HEK293 (cell line): Measurements from ENCODE around the gene POC1B.

Source experiments
- CTCF ChIA-PET: fragments of 350-600 bp; formaldehyde crosslinking; extraction: SDS; loops from one replicate; lab custom pipeline; 2021; ENCODE audit warnings: antibody characterized with exemption; lab: Yijun Ruan, JAX
- POLR2A ChIA-PET: fragments of 300-600 bp; formaldehyde crosslinking; extraction: SDS; loops from one replicate; lab custom pipeline; 2020; ENCODE audit warnings: antibody characterized with exemption, inconsistent platforms; lab: Yijun Ruan, JAX
- H3K27ac ChIP-seq: fragments of 200-500 bp; sonication (Bioruptor generic); 2 replicates; pipeline ENCODE4 v1.5.1; 2014; ENCODE audit warnings: low read depth, low read length, control low read depth, inconsistent platforms; ENCODE audit errors: extremely low read depth
- H3K36me3 ChIP-seq, 2 experiments: fragments of 200-500 bp in 1 of 2; sonication (Bioruptor generic) in 1 of 2; 1 replicate in 1 of 2; 2 replicates in 1 of 2; pipeline ENCODE4 v1.5.1; 2014 to 2017; ENCODE audit warnings: inconsistent platforms in 2 of 2, low read length in 2 of 2; ENCODE audit not compliant: control insufficient read depth in 2 of 2, insufficient read depth in 1 of 2
- H3K4me1 ChIP-seq: fragments of 200-500 bp; sonication (Bioruptor generic); 2 replicates; pipeline ENCODE4 v1.5.1; 2014; ENCODE audit warnings: mild to moderate bottlenecking, low read length, inconsistent platforms; ENCODE audit not compliant: control insufficient read depth, insufficient read depth
- H3K4me3 ChIP-seq: 2 replicates; pipeline ENCODE4 v1.5.1; 2011; ENCODE audit warnings: low read depth, mild to moderate bottlenecking, control low read depth, low read length, moderate library complexity
- H3K9me3 ChIP-seq: fragments of 200-500 bp; sonication (Bioruptor generic); 2 replicates; pipeline ENCODE4 v1.5.1; 2014; ENCODE audit warnings: low read depth, low read length, inconsistent platforms; ENCODE audit not compliant: control insufficient read depth, insufficient read depth
- EGR2 ChIP-seq: fragments of 450-650 bp; formaldehyde crosslinking; IDR thresholded peaks from 2 replicates; pipeline ENCODE4 v1.5.1; 2016; ENCODE audit warnings: low read depth, missing biosample characterization, missing genetic modification characterization
- FEZF1 ChIP-seq: fragments of 450-650 bp; formaldehyde crosslinking; IDR thresholded peaks from 2 replicates; pipeline ENCODE4 v1.5.1; 2016; ENCODE audit warnings: missing biosample characterization, missing genetic modification characterization
- MEIS1 ChIP-seq: sonication (generic); formaldehyde crosslinking; IDR thresholded peaks from 2 replicates; pipeline ENCODE4 v1.8.1; 2022; ENCODE audit warnings: missing genetic modification reagents, mild to moderate bottlenecking, borderline replicate concordance
- OSR2 ChIP-seq: fragments of 450-650 bp; formaldehyde crosslinking; IDR thresholded peaks from 2 replicates; pipeline ENCODE4 v1.5.1; 2016; ENCODE audit warnings: missing biosample characterization, missing genetic modification characterization
- PATZ1 ChIP-seq: fragments of 450-650 bp; formaldehyde crosslinking; IDR thresholded peaks from 2 replicates; pipeline ENCODE4 v1.5.1; 2016; ENCODE audit warnings: missing biosample characterization, missing genetic modification characterization
- SCRT2 ChIP-seq: fragments of 450-650 bp; formaldehyde crosslinking; IDR thresholded peaks from 2 replicates; pipeline ENCODE4 v1.5.1; 2016; ENCODE audit warnings: missing biosample characterization, missing genetic modification characterization
- TCF7L2 ChIP-seq: IDR thresholded peaks from 2 replicates; pipeline ENCODE4 v1.6.1; 2011; ENCODE audit warnings: low read depth, mild to moderate bottlenecking, inconsistent platforms, low read length, moderate library complexity, borderline replicate concordance
- YY2 ChIP-seq: fragments of 450-650 bp; formaldehyde crosslinking; IDR thresholded peaks from 2 replicates; pipeline ENCODE4 v1.5.1; 2016; ENCODE audit warnings: missing biosample characterization, missing genetic modification characterization
- ZBTB1 ChIP-seq: fragments of 450-650 bp; formaldehyde crosslinking; IDR thresholded peaks from 2 replicates; pipeline ENCODE4 v1.5.1; 2016; ENCODE audit warnings: missing biosample characterization, missing genetic modification characterization
- ZBTB26 ChIP-seq: fragments of 450-650 bp; formaldehyde crosslinking; optimal IDR thresholded peaks from 2 replicates; pipeline ENCODE3; 2016; ENCODE audit warnings: missing biosample characterization, mild to moderate bottlenecking, missing genetic modification characterization
- ZFHX2 ChIP-seq: fragments of 450-650 bp; formaldehyde crosslinking; conservative IDR thresholded peaks from 2 replicates; pipeline ENCODE4 v1.5.1; 2016; ENCODE audit warnings: missing biosample characterization, missing genetic modification characterization
- ZNF112 ChIP-seq: fragments of 450-650 bp; formaldehyde crosslinking; IDR thresholded peaks from 2 replicates; pipeline ENCODE4 v1.5.0; 2017; ENCODE audit warnings: missing biosample characterization, missing genetic modification characterization
- ZNF2 ChIP-seq: fragments of 450-650 bp; formaldehyde crosslinking; IDR thresholded peaks from 2 replicates; pipeline ENCODE4 v1.5.1; 2016; ENCODE audit warnings: missing biosample characterization, missing genetic modification characterization
- ZNF211 ChIP-seq: fragments of 450-650 bp; formaldehyde crosslinking; IDR thresholded peaks from 2 replicates; pipeline ENCODE4 v1.5.1; 2016; ENCODE audit warnings: low read depth, missing biosample characterization, missing genetic modification characterization
- ZNF311 ChIP-seq: fragments of 450-650 bp; formaldehyde crosslinking; IDR thresholded peaks from 2 replicates; pipeline ENCODE4 v1.5.1; 2017; ENCODE audit warnings: missing biosample characterization, missing genetic modification characterization, borderline replicate concordance
- ZNF341 ChIP-seq: fragments of 450-650 bp; formaldehyde crosslinking; IDR thresholded peaks from 2 replicates; pipeline ENCODE4; 2016; ENCODE audit warnings: low read depth, missing biosample characterization, missing genetic modification characterization
- ZNF366 ChIP-seq: fragments of 450-650 bp; formaldehyde crosslinking; conservative IDR thresholded peaks from 2 replicates; pipeline ENCODE4 v1.5.1; 2016; ENCODE audit warnings: missing biosample characterization, missing genetic modification characterization
- ZNF37A ChIP-seq: fragments of 450-650 bp; IDR thresholded peaks from 2 replicates; pipeline ENCODE4 v1.5.1; 2018; ENCODE audit warnings: missing biosample characterization, missing genetic modification characterization
- ZNF433 ChIP-seq: fragments of 450-650 bp; formaldehyde crosslinking; IDR thresholded peaks from 2 replicates; pipeline ENCODE4 v1.5.1; 2016; ENCODE audit warnings: missing biosample characterization, missing genetic modification characterization, low read depth
- ZNF510 ChIP-seq: fragments of 450-650 bp; formaldehyde crosslinking; IDR thresholded peaks from 2 replicates; pipeline ENCODE4 v1.5.1; 2018; ENCODE audit warnings: mild to moderate bottlenecking, missing genetic modification characterization, missing biosample characterization; ENCODE audit not compliant: insufficient replicate concordance
- ZNF639 ChIP-seq: fragments of 450-650 bp; formaldehyde crosslinking; IDR thresholded peaks from 2 replicates; pipeline ENCODE4 v1.5.1; 2016; ENCODE audit warnings: missing biosample characterization, missing genetic modification characterization
- ZNF645 ChIP-seq: fragments of 450-650 bp; formaldehyde crosslinking; IDR thresholded peaks from 2 replicates; pipeline ENCODE4; 2016; ENCODE audit warnings: missing biosample characterization, missing genetic modification characterization
- ZNF660 ChIP-seq: fragments of 450-650 bp; IDR thresholded peaks from 2 replicates; pipeline ENCODE4 v1.5.1; 2018; ENCODE audit warnings: missing biosample characterization, mild to moderate bottlenecking, missing genetic modification characterization
- ZNF768 ChIP-seq: fragments of 450-650 bp; formaldehyde crosslinking; IDR thresholded peaks from 2 replicates; pipeline ENCODE4 v1.5.1; 2018; ENCODE audit warnings: missing biosample characterization, mild to moderate bottlenecking, missing genetic modification characterization
- ZNF777 ChIP-seq: fragments of 450-650 bp; formaldehyde crosslinking; IDR thresholded peaks from 2 replicates; pipeline ENCODE4 v1.5.1; 2017; ENCODE audit warnings: missing biosample characterization, missing genetic modification characterization, borderline replicate concordance
- TF ChIP-seq, protein P1 (sequence below): fragments of 450-650 bp; formaldehyde crosslinking; IDR thresholded peaks from 2 replicates; pipeline ENCODE4 v1.5.1; 2016; ENCODE audit warnings: missing biosample characterization, missing genetic modification characterization
- TF ChIP-seq, protein P2 (sequence below): fragments of 450-650 bp; formaldehyde crosslinking; IDR thresholded peaks from 2 replicates; pipeline ENCODE4 v1.5.1; 2016; ENCODE audit warnings: missing biosample characterization, missing genetic modification characterization

POC1B gene

DNA sequence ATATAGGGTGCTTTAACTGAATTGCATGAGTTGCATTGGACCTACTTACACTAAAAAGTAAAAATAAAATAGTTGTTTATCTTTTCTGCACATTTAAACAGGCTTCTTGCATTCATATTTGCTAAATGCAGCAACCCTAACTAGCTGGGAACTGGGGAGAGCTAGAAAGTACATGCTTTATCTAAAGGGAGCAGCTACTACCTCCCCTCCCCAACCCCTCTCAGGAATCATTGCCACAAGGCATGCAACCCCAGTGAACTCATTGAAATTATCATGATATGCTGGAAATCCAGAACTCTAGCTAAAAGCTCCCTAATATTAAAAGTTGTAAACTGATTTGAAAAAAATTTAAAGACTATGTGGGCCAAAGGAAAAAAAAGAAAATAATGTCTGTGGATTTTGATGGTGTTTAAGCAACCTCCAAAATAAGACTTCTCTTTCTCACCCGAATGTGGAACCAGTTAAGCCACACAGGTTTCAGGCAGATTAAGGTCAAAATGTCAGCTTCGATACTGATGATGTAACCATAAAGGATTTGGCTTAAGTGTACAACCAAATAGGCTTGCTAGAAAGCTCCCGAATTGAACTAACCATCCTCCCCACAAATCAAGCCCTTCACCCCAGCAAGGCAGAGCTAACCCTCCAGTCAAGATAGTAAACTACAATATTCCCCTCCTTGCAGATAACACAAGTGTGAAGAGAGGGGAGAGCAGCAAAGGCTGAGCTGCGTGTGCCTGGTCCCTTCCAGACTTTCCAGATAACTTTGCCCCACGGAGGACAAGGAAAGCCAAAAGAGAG is 13.8 kb upstream of the POC1B start (continued):
- TF ChIP-seq ZNF768 (tag by site-specific recombination) (no peak), MEIS1 (CRISPR knock-in tag) (no peak), ZNF510 (tag by site-specific recombination) (no peak), ZNF645 (tag by site-specific recombination) (no peak)
- TF ChIP-seq, protein P1, sequence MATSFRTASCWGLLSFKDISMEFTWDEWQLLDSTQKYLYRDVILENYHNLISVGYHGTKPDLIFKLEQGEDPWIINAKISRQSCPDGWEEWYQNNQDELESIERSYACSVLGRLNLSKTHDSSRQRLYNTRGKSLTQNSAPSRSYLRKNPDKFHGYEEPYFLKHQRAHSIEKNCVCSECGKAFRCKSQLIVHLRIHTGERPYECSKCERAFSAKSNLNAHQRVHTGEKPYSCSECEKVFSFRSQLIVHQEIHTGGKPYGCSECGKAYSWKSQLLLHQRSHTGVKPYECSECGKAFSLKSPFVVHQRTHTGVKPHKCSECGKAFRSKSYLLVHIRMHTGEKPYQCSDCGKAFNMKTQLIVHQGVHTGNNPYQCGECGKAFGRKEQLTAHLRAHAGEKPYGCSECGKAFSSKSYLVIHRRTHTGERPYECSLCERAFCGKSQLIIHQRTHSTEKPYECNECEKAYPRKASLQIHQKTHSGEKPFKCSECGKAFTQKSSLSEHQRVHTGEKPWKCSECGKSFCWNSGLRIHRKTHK (tag by site-specific recombination): no peak

DNA sequence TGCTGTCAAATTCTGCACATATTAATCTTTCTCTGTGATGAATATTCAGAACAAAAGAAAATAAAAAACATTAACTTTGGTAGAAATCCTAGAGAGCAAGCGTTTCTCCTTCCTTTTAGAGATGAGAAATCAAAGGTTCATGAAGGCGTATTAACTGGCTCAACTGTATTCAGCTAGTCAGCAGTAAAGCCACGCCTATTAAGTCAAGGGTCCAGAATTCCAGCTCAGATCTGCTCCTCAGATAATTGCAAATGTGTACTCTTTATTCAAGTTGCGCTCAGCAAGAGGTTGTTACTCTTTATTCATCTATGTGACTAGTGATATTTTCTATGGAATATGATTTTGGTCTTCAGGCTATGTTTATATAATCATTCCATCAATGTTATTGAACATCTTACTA is 13.1 kb upstream of the POC1B start:
- no peak overlapping the region for H3K4me3 ChIP-seq
- POLR2A ChIA-PET: no interaction called here

GRCh38 chr12:89537389-89537788 is 11.5 kb upstream of the POC1B start:
- Histone ChIP-seq H3K27ac (no peak overlapping the region), H3K9me3 (no peaks in the 10 kb centered on the region), H3K4me3 (no peak overlapping the region), H3K36me3 (no peaks in the 10 kb centered on the region), H3K4me1 (no peaks in the 10 kb centered on the region)
- TF ChIP-seq OSR2 (tag by site-specific recombination) (no peak), ZBTB1 (no peak), EGR2 (tag by site-specific recombination) (no peak), TCF7L2 (no peak), PATZ1 (tag by site-specific recombination) (no peak), ZNF112 (tag by site-specific recombination) (no peak), ZNF433 (tag by site-specific recombination) (no peak), FEZF1 (tag by site-specific recombination) (no peak), ZNF639 (tag by site-specific recombination) (no peak), SCRT2 (tag by site-specific recombination) (no peak), ZNF366 (no peak), ZBTB26 (no peak), ZNF2 (tag by site-specific recombination) (no peak), YY2 (no peak), ZNF777 (no peak)
- CTCF ChIA-PET: no interaction called here
- POLR2A ChIA-PET: no interaction called here

More for the DNA sequence above, 13.1 kb upstream of the POC1B start:
- Histone ChIP-seq H3K4me1 (no peaks in the 10 kb centered on the region), H3K9me3 (no peaks in the 10 kb centered on the region), H3K27ac (no peak overlapping the region), H3K36me3 (no peaks in the 10 kb centered on the region)
- CTCF ChIA-PET: interaction anchor here (1.1 to 2.1 kb wide), 2 partner anchors 9 to 564 kb away, joined by 3 to 8 read pairs; no protein-coding TSS in a partner anchor
- no peak for TF ChIP-seq ZFHX2
- TF ChIP-seq, protein P2, sequence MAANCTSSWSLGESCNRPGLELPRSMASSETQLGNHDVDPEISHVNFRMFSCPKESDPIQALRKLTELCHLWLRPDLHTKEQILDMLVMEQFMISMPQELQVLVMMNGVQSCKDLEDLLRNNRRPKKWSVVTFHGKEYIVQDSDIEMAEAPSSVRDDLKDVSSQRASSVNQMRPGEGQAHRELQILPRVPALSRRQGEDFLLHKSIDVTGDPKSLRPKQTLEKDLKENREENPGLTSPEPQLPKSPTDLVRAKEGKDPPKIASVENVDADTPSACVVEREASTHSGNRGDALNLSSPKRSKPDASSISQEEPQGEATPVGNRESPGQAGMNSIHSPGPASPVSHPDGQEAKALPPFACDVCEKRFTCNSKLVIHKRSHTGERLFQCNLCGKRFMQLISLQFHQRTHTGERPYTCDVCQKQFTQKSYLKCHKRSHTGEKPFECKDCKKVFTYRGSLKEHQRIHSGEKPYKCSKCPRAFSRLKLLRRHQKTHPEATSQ (tag by site-specific recombination): no peak
- TF ChIP-seq ZNF311 (tag by site-specific recombination): no peak
- no peak for TF ChIP-seq ZNF211 (tag by site-specific recombination)
- TF ChIP-seq ZNF341 (tag by site-specific recombination): no peak
- no peak for TF ChIP-seq ZNF660
- TF ChIP-seq ZNF37A (tag by site-specific recombination): no peak
